SK-N-SH (cell line): Measurements from ENCODE around the gene PDE4D. TPM values are rescaled to one million over a fixed set of nuclear protein-coding genes. Genes with fewer than 3 reads are reported as not detected.

Source experiments
- CTCF ChIA-PET: fragments of 300-600, 350-600 bp; formaldehyde crosslinking; extraction: SDS; loops from one replicate; lab custom pipeline; 2021; lab: Yijun Ruan, JAX
- POLR2A ChIA-PET: fragments of 350-600 bp; sonication (Branson Sonifier 250); formaldehyde crosslinking; extraction: SDS; loops from one replicate; lab custom pipeline; 2020; ENCODE audit warnings: antibody characterized with exemption, inconsistent platforms; lab: Yijun Ruan, JAX
- DNase-seq: peaks from one replicate; pipeline ENCODE4 v3.0.0; 2012
- H2AFZ ChIP-seq: fragments of 200-600 bp; sonication (generic); 2 replicates; pipeline ENCODE4 v1.8.1; 2016; ENCODE audit warnings: antibody characterized with exemption, mild to moderate bottlenecking, low read depth
- H3F3A ChIP-seq: fragments of 200-600 bp; sonication (generic); replicated peaks from 2 replicates; pipeline ENCODE3; 2016; ENCODE audit warnings: antibody characterized with exemption, mild to moderate bottlenecking; ENCODE audit not compliant: insufficient read depth
- H3K27ac ChIP-seq, 2 experiments: fragments of 200-500 bp in 1 of 2; fragments of 200-600 bp in 1 of 2; sonication (Bioruptor generic) in 1 of 2; sonication (generic), shearing (Covaris generic) in 1 of 2; 2 replicates each; pipeline versions ENCODE4 v1.5.1 to v1.6.1; 2014 to 2016; ENCODE audit warnings: low read depth in 2 of 2, inconsistent platforms in 1 of 2, low read length in 1 of 2, mild to moderate bottlenecking in 1 of 2, mixed read lengths in 1 of 2
- H3K27me3 ChIP-seq: fragments of 200-600 bp; sonication (generic), shearing (Covaris generic); 2 replicates; pipeline ENCODE4 v1.6.1; 2016; ENCODE audit warnings: mixed run types; ENCODE audit not compliant: insufficient read depth
- H3K36me3 ChIP-seq, 2 experiments: fragments of 200-500 bp in 1 of 2; fragments of 200-600 bp in 1 of 2; sonication (Bioruptor generic) in 1 of 2; sonication (generic) in 1 of 2; replicated peaks in 1 of 2; 2 replicates each; pipeline versions ENCODE3 to v1.5.1; 2014 to 2016; ENCODE audit warnings: low read length in 1 of 2, mild to moderate bottlenecking in 1 of 2; ENCODE audit not compliant: insufficient read depth in 2 of 2, control insufficient read depth in 1 of 2
- H3K4me1 ChIP-seq, 2 experiments: fragments of 200-500 bp in 1 of 2; fragments of 200-600 bp in 1 of 2; sonication (Bioruptor generic) in 1 of 2; sonication (generic), shearing (Covaris generic) in 1 of 2; 2 replicates each; pipeline versions ENCODE4 v1.5.1 to v1.6.1; 2014 to 2016; ENCODE audit warnings: low read depth in 1 of 2, low read length in 1 of 2, mixed run types in 1 of 2; ENCODE audit not compliant: insufficient read depth in 2 of 2, control insufficient read depth in 1 of 2
- H3K4me2 ChIP-seq: fragments of 200-600 bp; sonication (generic), shearing (Covaris generic); 2 replicates; pipeline ENCODE4 v1.6.1; 2017; ENCODE audit warnings: mixed run types
- H3K4me3 ChIP-seq, 2 experiments: fragments of 200-500 bp in 1 of 2; fragments of 200-600 bp in 1 of 2; sonication (Bioruptor generic) in 1 of 2; sonication (generic), shearing (Covaris generic) in 1 of 2; 2 replicates each; pipeline versions ENCODE4 v1.5.1 to v1.8.1; 2014 to 2016; ENCODE audit warnings: low read depth in 2 of 2, inconsistent platforms in 1 of 2, low read length in 1 of 2, mild to moderate bottlenecking in 1 of 2, mixed read lengths in 1 of 2, moderate library complexity in 1 of 2
- H3K79me2 ChIP-seq: fragments of 200-600 bp; sonication (generic); 2 replicates; pipeline ENCODE4 v1.8.1; 2017; ENCODE audit warnings: mild to moderate bottlenecking; ENCODE audit not compliant: insufficient read depth
- H3K9ac ChIP-seq: fragments of 200-600 bp; sonication (generic); 2 replicates; pipeline ENCODE4 v1.6.1; 2017; ENCODE audit warnings: mixed run types
- H3K9me2 ChIP-seq: fragments of 200-600 bp; sonication (generic); 2 replicates; pipeline ENCODE4 v1.6.1; 2017; ENCODE audit warnings: mixed run types
- H3K9me3 ChIP-seq: fragments of 200-600 bp; sonication (generic); 2 replicates; pipeline ENCODE4 v1.6.1; 2017; ENCODE audit warnings: mixed run types, mild to moderate bottlenecking, moderate library complexity
- H4K20me1 ChIP-seq: fragments of 200-600 bp; sonication (generic); 2 replicates; pipeline ENCODE4 v1.6.1; 2017; ENCODE audit warnings: mild to moderate bottlenecking, mixed run types; ENCODE audit not compliant: insufficient read depth
- EZH2phosphoT487 ChIP-seq: fragments of 200-600 bp; sonication (generic); IDR thresholded peaks from 2 replicates; pipeline ENCODE4 v1.6.1; 2017; ENCODE audit warnings: low read depth, mixed run types, mild to moderate bottlenecking, antibody characterized with exemption, moderate library complexity, borderline replicate concordance
- GATA2 ChIP-seq: sonication (generic); formaldehyde crosslinking; IDR thresholded peaks from 2 replicates; pipeline ENCODE4 v1.5.0; 2020; ENCODE audit warnings: mild to moderate bottlenecking, missing genetic modification reagents
- JUND ChIP-seq: IDR thresholded peaks from 2 replicates; pipeline ENCODE4 v1.4.0; 2012
- MEF2A ChIP-seq: IDR thresholded peaks from 2 replicates; pipeline ENCODE4 v1.4.0; 2012; ENCODE audit warnings: low read depth, borderline replicate concordance
- NFIC ChIP-seq: IDR thresholded peaks from 2 replicates; pipeline ENCODE4 v1.4.0; 2012; ENCODE audit warnings: borderline replicate concordance
- RAD21 ChIP-seq: IDR thresholded peaks from 2 replicates; pipeline ENCODE4 v1.6.1; 2012; ENCODE audit warnings: mild to moderate bottlenecking, low read length
- RFX5 ChIP-seq: IDR thresholded peaks from 2 replicates; pipeline ENCODE4 v1.6.1; 2012; ENCODE audit warnings: mild to moderate bottlenecking, improper control_type of control experiment, low read length
- RXRA ChIP-seq: IDR thresholded peaks from 2 replicates; pipeline ENCODE4 v1.4.0; 2012; ENCODE audit warnings: low read depth, mild to moderate bottlenecking, borderline replicate concordance
- TAF1 ChIP-seq: IDR thresholded peaks from 2 replicates; pipeline ENCODE4 v1.6.1; 2012; ENCODE audit warnings: low read depth, mild to moderate bottlenecking, low read length, moderate library complexity, borderline replicate concordance
- TCF12 ChIP-seq: IDR thresholded peaks from 2 replicates; pipeline ENCODE4 v1.4.0; 2012
- TEAD4 ChIP-seq: IDR thresholded peaks from 2 replicates; pipeline ENCODE4 v1.4.0; 2012; ENCODE audit warnings: mild to moderate bottlenecking, borderline replicate concordance; ENCODE audit not compliant: insufficient read depth
- WGBS: methylation state at CpG from one replicate; pipeline ENCODE4 v1.1.6; 2017; ENCODE audit warnings: low lambda C conversion rate; 5-methylcytosine and 5-hydroxymethylcytosine counted together
- polyA plus RNA-seq, 3 experiments: library from polyadenylated mRNA; depleted of rRNA; stranded (reverse); fragments of >200 nt; gene quantifications; 2 replicates each; pipeline ENCODE4 v1.2.3, GENCODE V29; 2012
- TF ChIP-seq, protein P1 (sequence below): fragments of 150-350 bp; IDR thresholded peaks from 2 replicates; pipeline ENCODE4 v1.6.1; 2016; ENCODE audit warnings: mild to moderate bottlenecking, low read depth, low read length
- TF ChIP-seq, protein P2 (sequence below): IDR thresholded peaks from 2 replicates; pipeline ENCODE4 v1.6.1; 2012; ENCODE audit warnings: mild to moderate bottlenecking, low read depth, low read length, moderate library complexity
- TF ChIP-seq, protein P3 (sequence below): IDR thresholded peaks from 2 replicates; pipeline ENCODE4 v1.4.0; 2012; ENCODE audit warnings: low read depth

Gene PDE4D
- polyA plus RNA-seq, 1 of the 3 experiments (the other 2 are of a cell fraction): 2.4 TPM

DNA sequence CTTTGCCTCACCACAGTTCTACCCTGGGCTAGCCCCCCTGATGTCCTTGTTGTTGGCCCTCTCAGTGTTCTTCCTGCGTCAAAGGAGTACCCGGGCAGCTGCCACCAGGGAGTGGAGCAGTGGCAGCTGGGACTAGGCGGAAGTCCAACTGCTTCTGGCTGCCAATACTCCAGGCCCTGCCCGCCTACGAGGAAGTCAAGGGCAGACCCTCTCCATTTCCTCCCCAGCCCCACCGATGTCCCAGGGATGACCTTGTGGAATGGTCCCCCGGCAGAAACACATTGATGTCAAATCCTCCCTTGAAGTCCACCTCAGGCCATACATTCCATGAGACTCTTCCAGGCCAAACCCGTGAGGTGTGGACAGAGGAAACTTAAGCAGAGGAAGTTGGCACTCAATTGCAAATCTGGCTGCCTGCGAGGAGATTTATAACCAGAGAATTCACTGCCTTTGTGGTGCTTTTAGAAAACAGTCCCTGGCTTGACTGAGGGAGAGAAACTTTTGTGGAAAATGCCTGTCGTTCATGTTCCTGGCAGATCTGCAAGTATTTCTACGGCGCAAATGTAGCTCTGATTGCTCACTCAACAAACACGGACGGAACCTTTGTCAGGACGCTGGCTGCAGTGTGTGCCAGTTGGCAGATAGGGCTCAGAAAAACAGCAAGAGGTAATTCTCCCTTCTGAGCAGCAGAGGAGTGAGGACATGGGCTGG lies 970.9 kb downstream of the PDE4D start:
- Histone ChIP-seq H3K79me2 (no peaks in the 10 kb centered on the region), H3K27ac (no peak overlapping the region), H2AFZ (no peak overlapping the region), H3F3A (no peaks in the 10 kb centered on the region), H4K20me1 (no peaks in the 10 kb centered on the region), H3K4me2 (no peak overlapping the region), H3K9ac (no peak overlapping the region), H3K9me3 (no peaks in the 10 kb centered on the region), H3K9me2 (no peaks in the 10 kb centered on the region), H3K27me3 (no peaks in the 10 kb centered on the region; the same call in 1 of the 2 replicates), H3K36me3 (no peaks in the 10 kb centered on the region), H3K4me3 (no peak overlapping the region), H3K4me1 (no peaks in the 10 kb centered on the region; a peak in 1 of 4 replicates)
- no peak for DNase-seq
- no peak for TF ChIP-seq TAF1
- TF ChIP-seq JUND: no peak
- TF ChIP-seq GATA2 (CRISPR knock-in tag): no peak
- TF ChIP-seq, protein P1, sequence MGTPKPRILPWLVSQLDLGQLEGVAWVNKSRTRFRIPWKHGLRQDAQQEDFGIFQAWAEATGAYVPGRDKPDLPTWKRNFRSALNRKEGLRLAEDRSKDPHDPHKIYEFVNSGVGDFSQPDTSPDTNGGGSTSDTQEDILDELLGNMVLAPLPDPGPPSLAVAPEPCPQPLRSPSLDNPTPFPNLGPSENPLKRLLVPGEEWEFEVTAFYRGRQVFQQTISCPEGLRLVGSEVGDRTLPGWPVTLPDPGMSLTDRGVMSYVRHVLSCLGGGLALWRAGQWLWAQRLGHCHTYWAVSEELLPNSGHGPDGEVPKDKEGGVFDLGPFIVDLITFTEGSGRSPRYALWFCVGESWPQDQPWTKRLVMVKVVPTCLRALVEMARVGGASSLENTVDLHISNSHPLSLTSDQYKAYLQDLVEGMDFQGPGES: no peak
- TF ChIP-seq RXRA: no peak
- TF ChIP-seq MEF2A: no peak
- TF ChIP-seq, protein P2, sequence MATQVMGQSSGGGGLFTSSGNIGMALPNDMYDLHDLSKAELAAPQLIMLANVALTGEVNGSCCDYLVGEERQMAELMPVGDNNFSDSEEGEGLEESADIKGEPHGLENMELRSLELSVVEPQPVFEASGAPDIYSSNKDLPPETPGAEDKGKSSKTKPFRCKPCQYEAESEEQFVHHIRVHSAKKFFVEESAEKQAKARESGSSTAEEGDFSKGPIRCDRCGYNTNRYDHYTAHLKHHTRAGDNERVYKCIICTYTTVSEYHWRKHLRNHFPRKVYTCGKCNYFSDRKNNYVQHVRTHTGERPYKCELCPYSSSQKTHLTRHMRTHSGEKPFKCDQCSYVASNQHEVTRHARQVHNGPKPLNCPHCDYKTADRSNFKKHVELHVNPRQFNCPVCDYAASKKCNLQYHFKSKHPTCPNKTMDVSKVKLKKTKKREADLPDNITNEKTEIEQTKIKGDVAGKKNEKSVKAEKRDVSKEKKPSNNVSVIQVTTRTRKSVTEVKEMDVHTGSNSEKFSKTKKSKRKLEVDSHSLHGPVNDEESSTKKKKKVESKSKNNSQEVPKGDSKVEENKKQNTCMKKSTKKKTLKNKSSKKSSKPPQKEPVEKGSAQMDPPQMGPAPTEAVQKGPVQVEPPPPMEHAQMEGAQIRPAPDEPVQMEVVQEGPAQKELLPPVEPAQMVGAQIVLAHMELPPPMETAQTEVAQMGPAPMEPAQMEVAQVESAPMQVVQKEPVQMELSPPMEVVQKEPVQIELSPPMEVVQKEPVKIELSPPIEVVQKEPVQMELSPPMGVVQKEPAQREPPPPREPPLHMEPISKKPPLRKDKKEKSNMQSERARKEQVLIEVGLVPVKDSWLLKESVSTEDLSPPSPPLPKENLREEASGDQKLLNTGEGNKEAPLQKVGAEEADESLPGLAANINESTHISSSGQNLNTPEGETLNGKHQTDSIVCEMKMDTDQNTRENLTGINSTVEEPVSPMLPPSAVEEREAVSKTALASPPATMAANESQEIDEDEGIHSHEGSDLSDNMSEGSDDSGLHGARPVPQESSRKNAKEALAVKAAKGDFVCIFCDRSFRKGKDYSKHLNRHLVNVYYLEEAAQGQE: no peak
- TF ChIP-seq, protein P3, sequence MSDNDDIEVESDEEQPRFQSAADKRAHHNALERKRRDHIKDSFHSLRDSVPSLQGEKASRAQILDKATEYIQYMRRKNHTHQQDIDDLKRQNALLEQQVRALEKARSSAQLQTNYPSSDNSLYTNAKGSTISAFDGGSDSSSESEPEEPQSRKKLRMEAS: no peak
- CTCF ChIA-PET: no interaction called here
- POLR2A ChIA-PET: no interaction called here
- WGBS: 85% methylated on average over 14 of the region's 15 CpGs

DNA sequence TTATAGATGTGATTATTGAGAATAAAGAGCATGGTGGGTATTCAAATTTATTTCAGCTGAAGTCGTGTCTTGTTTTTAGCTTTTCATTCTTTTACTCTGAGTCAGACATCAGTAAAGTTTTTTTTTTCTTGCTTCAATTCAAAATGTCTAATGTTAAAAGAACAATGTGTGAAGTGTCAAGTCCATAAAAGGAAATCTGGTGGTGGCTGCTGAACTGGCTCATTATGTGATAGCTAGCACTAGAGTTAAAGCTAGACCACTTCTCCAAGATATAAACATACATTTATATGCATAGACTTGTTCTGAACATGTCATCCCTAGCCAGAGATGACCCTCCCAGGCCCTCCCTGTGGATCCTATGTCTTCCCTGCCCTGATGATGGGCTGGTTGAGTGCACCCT lies 972.4 kb downstream of the PDE4D start:
- POLR2A ChIA-PET: no interaction called here
- CTCF ChIA-PET: interaction anchor here (0.6 to 1.9 kb wide), 4 partner anchors 28 to 601 kb away, joined by 3 to 4 read pairs (median 4); no protein-coding TSS in a partner anchor
- Histone ChIP-seq H3K79me2 (no peaks in the 10 kb centered on the region), H3K27me3 (no peaks in the 10 kb centered on the region; the same call in 1 of the 2 replicates), H4K20me1 (no peaks in the 10 kb centered on the region), H3K9ac (no peak overlapping the region), H3K9me2 (no peaks in the 10 kb centered on the region), H2AFZ (no peak overlapping the region), H3K27ac (no peak overlapping the region), H3K9me3 (no peaks in the 10 kb centered on the region), H3F3A (no peaks in the 10 kb centered on the region), H3K4me1 (no peaks in the 10 kb centered on the region; a peak in 1 of 4 replicates), H3K36me3 (no peaks in the 10 kb centered on the region), H3K4me2 (no peak overlapping the region), H3K4me3 (no peak overlapping the region)
- WGBS: 55% methylated on average over 1 of the region's 1 CpG
- no peak for DNase-seq
- TF ChIP-seq TCF12 (no peak), NFIC (no peak), RFX5 (no peak), EZH2phosphoT487 (no peak), TEAD4 (no peak), RAD21 (no peak)
- TF ChIP-seq, protein P1: no peak
- TF ChIP-seq, protein P2: no peak
- TF ChIP-seq, protein P3: no peak
